ENCODE measurements around the gene C2orf42. TPM values are rescaled to one million over a fixed set of nuclear protein-coding genes. Genes with fewer than 3 reads are reported as not detected.
A peak's percentile ranks its signal among the peaks of the same experiment; 100 is the strongest.
"Not testable (repeated sequence)": the region's sequence is repeated elsewhere in the genome, so short reads cannot be mapped to it uniquely, and the experiment has no call there.

Gene C2orf42
- 14.5 and 33.7 TPM in 2 replicates for total RNA-seq

DNA sequence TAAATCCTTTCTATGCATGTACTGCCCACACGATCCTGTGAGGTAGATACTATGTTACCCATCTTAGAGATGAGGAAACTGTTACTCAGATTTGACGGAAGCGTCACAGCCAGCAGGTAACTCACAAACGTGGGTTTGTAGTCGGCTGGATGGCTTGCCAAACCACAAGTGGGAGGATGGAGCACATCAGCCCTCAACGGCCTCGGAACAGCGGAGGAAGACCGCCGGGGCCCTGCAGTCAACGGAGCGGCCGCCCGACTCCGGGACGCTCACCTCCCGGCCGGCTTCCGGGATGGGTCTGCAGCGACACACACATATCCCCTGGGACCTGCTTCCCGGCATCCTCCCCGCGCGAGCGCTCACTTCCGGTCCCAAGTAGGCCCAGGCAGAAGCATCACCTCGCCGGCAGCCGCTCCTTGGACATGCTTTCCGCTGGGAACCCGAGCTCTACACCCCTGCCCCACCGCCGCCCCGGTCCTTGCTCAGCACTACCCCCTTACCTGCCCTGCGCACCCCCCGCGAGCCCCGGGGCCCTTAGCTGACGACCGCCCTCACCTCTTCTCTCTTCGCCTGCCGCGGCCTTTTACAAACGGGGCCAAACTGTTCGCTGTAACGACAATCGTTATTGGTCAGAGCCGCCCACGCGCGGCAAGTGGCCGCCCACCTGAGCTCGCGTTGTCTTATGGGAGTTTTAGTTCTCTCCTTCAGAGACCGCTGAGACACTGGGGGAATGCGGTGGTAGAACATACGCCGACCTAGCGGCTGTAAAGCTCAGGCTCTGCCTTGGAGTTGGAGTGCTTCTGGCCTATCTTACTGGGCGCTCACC, at the start of gene C2orf42:
Gene C2orf42, minus strand, starts transcription at position 602 of the 826 bp plus-strand sequence. CDS start 9,034 bp downstream, outside the sequence.
- TF ChIP-seq, protein P1, sequence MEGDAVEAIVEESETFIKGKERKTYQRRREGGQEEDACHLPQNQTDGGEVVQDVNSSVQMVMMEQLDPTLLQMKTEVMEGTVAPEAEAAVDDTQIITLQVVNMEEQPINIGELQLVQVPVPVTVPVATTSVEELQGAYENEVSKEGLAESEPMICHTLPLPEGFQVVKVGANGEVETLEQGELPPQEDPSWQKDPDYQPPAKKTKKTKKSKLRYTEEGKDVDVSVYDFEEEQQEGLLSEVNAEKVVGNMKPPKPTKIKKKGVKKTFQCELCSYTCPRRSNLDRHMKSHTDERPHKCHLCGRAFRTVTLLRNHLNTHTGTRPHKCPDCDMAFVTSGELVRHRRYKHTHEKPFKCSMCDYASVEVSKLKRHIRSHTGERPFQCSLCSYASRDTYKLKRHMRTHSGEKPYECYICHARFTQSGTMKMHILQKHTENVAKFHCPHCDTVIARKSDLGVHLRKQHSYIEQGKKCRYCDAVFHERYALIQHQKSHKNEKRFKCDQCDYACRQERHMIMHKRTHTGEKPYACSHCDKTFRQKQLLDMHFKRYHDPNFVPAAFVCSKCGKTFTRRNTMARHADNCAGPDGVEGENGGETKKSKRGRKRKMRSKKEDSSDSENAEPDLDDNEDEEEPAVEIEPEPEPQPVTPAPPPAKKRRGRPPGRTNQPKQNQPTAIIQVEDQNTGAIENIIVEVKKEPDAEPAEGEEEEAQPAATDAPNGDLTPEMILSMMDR (IDR thresholded peaks at IDR 0.05; ENCODE audit: insufficient read depth, low read depth, low read length), result peak; percentile 16
- peak; percentile 98 for DNase-seq (ENCODE audit: low read depth)
- H3K4me3 ChIP-seq (ENCODE audit: low read depth, low read length), result peak within 1 kb of the TSS; percentile 94

DNA sequence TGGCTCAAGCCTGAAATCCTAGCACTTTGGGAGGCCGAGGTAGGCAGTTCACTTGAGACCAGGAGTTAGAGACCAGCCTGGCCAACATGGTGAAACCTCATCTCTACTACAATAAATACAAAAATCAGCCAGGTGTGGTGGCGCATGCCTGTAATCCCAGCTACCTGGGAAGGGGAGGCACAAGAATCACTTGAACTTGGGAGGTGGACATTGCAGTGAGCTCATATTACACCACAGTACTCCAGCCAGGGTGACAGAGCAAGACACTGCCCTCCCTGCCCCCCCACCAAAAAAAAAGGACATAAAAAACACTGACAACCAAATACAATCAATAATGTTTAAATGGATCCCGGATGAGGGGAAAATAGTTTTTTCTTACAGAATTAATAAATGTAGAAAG, 49.8 kb upstream of the C2orf42 start:
- no peak for DNase-seq (ENCODE audit: low read depth)
- TF ChIP-seq, protein P1 (IDR thresholded peaks at IDR 0.05; ENCODE audit: insufficient read depth, low read depth, low read length), result no peak
- no peak overlapping the region for H3K4me3 ChIP-seq (ENCODE audit: low read depth, low read length)

DNA sequence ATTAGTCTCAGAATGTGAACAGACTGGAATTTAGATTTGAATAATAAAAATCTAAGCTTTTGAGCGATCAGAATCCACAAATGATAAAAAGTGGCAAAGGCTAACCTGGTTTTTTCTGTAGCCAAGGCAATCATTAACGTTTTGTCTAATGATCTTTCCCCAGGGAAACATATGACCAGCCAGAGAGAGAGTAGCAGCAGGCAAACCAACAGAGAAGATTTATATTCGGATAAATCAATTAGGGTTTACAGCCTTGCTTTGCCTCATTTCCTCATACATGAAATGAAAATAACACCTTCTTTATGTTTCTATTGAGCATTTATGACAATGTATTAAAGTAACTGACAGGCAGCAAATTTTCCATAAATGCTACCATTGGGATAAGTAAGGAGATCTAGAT, 43.1 kb upstream of the C2orf42 start:
- no peak overlapping the region for H3K4me3 ChIP-seq (ENCODE audit: low read depth, low read length)
- no peak for DNase-seq (ENCODE audit: low read depth)
- TF ChIP-seq, protein P1 (IDR thresholded peaks at IDR 0.05; ENCODE audit: insufficient read depth, low read depth, low read length), result no peak

DNA sequence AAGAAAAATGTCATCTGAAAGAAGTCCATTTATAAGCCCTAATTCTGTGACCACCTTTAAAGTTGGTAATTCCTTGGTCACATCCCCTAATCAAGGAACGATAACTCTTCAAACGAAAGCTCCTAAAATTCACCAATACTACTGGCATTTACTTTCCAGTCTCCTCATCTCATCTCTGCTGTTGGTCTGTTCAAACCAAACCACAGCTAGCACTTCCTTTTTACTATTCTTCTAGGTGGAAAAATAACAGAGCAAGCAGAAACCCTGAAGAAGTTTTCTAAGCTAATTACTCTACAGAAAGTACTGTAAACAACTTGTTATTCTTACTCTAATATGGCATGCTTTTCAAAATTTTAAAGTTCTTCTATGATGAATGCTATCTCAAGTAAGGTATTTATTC, 36.0 kb upstream of the C2orf42 start:
- H3K4me3 ChIP-seq (ENCODE audit: low read depth, low read length), result no peak overlapping the region
- TF ChIP-seq, protein P1 (IDR thresholded peaks at IDR 0.05; ENCODE audit: insufficient read depth, low read depth, low read length), result no peak
- no peak for DNase-seq (ENCODE audit: low read depth)

DNA sequence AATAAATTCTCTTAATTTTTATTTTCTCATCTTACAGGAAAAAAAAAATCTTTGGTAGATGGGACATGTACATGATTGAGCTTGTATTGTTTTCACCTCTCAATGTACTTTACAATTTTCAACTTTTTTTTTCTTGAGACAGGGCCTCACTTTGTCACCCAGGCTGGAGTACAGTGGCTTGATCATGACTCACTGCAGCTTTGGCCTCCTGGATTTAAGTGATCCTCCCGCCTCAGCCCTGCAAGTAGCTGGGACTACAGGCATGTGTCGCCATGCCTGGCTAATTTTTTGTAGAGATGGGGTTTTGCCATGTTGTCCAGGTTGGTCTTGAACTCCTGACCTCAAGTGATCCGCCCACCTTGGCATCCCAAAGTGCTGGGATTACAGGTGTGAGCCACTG, 32.5 kb upstream of the C2orf42 start:
- not testable (repeated sequence) for DNase-seq (ENCODE audit: low read depth)

DNA sequence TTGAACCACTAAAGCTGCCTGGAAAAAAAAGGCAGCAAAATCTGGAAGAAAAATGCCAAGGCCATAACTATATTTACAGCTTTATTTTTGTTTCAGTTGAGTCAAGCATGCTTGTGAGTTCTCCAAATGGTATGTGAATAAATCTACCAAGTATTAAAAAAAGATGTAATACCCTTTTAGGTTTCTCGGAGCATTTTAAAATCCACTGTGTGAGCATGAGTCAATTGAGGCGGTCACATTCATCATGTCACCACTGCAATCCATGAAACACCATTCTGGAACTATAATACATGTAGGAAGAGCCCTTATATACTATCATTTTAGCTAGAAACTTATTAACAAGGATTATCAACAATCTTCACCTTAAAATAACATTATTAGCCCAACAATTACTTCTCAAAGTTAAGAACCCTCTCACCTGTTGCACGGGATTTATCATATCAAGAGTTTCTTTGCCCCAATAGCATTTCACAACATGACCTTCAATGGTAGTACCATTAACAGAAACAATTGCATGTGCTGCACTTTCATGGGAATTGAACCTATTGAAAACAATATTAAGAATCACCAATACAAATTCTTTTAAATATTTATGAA, 24.2 kb upstream of the C2orf42 start:
- TF ChIP-seq, protein P1 (IDR thresholded peaks at IDR 0.05; ENCODE audit: insufficient read depth, low read depth, low read length), result no peak
- peak; percentile 48 for DNase-seq (ENCODE audit: low read depth)
- H3K4me3 ChIP-seq (ENCODE audit: low read depth, low read length), result no peak overlapping the region

More for the DNA sequence above, 32.5 kb upstream of the C2orf42 start:
- not testable (repeated sequence) for H3K4me3 ChIP-seq (ENCODE audit: low read depth, low read length)

DNA sequence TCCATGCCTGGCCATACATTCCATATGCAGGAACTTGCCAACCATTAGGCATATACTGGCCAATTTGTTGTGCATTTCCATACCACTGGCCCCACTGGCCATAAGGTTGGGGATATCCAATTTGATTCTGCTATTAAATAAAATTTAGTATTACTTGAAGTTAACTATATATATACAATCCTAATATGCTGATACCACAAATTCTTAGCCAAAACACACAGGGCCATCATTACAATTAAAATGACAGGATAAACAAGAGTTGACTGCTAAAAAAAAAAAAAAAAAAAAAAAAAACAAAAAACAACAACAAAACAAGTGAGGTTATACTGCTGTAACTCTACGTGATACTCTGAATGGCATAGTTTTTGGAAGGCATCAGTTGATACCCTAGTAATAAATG, 23.5 kb upstream of the C2orf42 start:
- H3K4me3 ChIP-seq (ENCODE audit: low read depth, low read length), result no peak overlapping the region
- no peak for DNase-seq (ENCODE audit: low read depth)
- TF ChIP-seq, protein P1 (IDR thresholded peaks at IDR 0.05; ENCODE audit: insufficient read depth, low read depth, low read length), result no peak
